Hematopoietic multipotent progenitor cell treated with erythropoietin and hydrocortisone succinate and interleukin-3 and kit ligand, for 6 days (in vitro differentiated cells): ENCODE data around the gene FAM13A.

Experiments used
- DNase-seq: peaks from one replicate; pipeline ENCODE4 v3.0.0-alpha.2; 2015

FAM13A gene

GRCh38 chr4:88761342-88761741 lies 295.6 kb downstream of the FAM13A start:
- DNase-seq: no peak

DNA sequence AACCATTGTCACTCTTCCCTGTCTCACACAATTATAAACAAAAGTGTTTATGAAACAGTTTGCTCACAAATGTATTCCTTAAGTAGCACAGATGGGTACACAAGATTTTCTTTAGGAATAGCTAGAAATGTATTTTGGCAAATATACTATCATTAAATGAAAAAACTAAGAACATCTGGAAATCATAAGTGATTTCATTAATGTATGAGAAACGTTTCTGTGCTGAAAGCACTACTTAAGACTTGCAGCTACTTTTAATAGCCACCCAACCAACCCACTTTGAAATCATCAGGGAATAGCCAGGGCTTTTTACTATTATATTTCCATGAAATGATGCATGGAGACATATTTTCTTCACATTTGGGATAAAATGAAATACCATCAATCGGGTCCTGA lies 297.1 kb downstream of the FAM13A start:
- DNase-seq: no peak

DNA sequence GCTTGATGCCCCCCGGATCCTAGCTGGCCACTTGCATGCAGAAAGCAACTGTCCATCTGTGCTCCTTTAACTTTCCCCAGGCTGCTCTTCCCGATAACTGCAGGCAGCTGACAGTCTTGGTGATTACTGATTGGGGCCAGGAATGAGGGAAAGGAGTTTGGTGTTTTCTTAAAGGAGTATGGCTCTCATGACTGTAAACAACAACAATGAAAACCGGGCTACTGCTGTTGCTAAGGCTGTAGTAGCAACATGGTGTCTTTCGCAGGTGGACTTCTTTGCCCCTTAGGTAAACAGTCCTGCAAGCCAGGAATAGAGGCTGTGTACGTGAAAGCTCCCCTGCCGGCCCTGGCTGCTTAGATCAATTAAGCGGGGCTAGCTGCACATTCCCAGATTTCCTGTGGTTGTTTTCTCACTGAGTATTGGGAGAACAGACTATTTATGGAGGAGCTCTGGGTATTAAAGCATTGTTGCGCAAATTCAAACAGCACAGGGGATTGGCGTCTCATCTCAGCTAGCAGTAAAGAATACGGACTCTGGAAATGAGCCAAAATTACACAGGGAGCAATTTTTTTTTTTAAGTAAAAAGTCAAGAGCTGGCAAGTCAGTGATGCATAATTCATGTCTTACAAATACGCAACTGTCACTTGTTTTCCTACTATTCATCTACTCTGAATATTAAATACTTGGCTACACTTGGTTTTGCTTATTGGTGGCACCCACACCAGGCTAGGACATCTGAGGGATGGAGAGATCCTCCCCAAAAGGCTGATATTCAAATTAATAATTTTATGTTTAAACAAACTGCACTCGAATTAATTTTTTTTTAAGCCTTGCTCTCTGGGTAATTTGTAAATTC lies 297.7 kb downstream of the FAM13A start:
- no peak for DNase-seq

GRCh38 chr4:88758264-88758663 lies 298.7 kb downstream of the FAM13A start:
- DNase-seq: no peak

- DNase-seq: no peak
Observed at GRCh38 chr4:88757776-88758175, 299.2 kb downstream of the FAM13A start.

DNA sequence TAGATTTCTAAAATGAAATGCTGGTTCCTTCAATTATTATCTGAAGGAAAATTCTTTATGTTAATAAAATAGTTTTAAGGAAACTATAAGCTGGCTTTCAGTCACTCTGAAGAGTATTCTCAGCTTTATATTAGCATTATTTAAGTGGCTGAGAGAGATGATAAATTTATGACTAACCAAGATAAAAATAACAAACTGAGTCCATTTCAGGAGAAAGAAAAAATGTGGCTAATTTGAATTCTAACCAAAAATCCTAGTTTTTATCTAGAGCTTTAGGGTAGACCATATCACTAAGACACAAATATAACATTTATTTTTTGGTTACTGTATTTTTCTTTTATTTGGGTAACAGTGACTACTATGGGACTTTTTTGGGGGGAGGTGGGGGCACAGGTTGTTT lies 299.9 kb downstream of the FAM13A start:
- no peak for DNase-seq

DNA sequence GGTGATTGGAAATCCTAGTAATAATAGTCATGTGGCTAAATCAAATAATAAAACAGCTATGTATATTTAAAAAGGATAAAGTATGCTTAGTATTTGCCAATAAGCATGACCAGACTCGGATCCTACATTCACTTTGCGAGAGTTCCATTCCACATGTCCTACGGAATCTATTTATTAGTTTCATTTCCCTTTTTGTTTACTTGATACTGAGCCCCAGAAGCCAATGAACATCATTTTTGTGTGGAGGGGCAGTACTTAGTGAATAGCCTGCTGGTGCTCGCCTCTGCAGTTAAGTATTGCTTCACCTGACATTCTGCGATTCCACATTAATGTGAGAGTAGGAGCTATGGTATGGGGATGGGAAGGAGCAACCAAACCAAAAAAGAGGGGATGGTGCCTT lies 300.8 kb downstream of the FAM13A start:
- no peak for DNase-seq

GRCh38 chr4:88755454-88755853 lies 301.5 kb downstream of the FAM13A start:
- DNase-seq: no peak

DNA sequence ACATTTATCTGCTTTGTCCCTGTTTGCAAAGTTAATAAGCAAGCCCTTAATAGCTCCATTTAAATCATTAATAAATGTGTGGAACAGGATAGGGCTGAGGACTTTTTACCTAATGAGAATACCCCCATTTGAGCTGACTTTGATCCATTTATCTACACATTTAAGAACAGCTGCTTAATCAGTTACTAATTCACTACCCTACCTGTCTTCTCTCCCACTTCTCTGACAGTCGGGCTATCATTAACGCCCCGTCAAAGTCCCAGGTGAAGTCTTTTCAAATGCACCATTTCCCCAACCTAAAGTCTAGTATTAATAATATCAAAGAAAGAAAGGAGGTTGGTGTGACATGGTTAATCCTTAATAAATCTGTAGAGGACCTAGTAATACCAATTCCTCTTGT lies 302.2 kb downstream of the FAM13A start:
- DNase-seq: no peak

GRCh38 chr4:88753658-88754571 lies 303.1 kb downstream of the FAM13A start:
- DNase-seq: no peak

DNA sequence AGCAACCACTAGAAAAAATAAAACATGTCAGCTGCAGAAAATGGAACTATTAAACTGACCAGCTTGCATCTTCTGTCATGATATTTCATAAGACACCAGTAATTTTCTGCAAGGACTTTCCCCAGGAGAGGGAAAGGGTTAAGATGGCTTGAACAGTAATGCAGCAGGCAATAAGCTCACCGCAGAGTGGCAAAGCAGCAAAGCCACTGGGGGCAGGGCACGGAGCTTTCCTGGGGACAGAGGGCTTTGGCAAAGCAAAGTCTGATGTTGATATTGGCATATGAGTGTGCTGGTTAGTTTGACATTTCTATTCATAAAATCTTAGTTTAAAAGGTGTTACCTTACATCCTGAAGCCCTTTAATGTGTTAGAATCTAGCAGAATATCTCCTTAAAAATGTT lies 304.2 kb downstream of the FAM13A start:
- DNase-seq: no peak

DNA sequence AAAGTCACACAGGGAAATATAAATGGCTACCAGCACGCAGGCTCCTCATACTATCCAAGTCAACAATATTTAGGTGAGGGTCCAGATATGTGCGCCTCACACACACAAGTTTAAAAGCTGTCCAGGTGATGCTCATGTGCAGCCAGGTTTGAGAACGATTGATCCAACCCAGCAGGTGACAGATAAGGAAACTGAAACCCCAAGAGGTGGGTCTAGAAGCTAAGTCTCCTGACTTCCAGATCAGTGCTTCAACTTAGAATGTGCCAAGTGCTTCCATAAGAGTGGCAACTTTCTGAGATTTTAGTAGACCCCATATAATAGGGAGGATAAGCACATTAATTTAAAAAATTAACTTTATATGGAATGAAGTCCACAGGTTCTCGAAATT lies 304.9 kb downstream of the FAM13A start:
- DNase-seq: no peak

DNA sequence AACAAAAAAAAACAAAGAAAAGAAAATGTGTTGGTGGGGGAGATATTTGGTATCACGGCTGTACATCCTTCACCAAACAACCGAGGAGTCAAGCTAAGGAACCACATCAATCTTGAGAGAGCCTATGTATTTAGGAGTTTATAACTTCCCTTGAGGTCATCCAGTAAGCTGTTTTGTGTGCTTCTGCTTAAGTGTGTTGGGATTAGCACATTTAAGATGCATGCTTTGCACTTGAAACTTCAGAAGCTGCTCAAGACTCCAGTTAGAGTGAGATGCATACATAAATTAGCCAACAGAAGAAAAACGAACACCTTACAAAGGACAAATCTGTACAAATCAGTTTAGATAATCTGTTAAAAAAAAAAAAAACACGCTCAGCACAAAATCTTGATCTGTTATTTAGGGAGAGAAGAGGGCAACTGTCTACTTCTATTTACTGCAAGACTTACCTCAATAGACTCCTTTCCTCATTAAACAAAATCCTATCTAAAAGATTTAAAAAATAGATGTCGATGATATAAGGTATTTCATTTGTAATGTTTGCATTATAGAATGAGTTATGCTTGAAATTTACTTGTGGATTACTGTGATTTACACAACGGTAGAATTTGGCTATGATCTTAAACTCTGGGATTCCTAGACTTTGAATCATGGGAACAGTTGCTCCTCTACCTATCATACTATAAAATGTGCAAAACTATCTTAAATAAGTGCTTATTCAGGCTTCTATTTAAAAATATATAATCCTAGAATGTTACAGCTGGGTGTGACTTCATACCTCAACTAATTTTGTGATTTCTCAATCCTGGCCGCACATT lies 305.5 kb downstream of the FAM13A start:
- DNase-seq: no peak

DNA sequence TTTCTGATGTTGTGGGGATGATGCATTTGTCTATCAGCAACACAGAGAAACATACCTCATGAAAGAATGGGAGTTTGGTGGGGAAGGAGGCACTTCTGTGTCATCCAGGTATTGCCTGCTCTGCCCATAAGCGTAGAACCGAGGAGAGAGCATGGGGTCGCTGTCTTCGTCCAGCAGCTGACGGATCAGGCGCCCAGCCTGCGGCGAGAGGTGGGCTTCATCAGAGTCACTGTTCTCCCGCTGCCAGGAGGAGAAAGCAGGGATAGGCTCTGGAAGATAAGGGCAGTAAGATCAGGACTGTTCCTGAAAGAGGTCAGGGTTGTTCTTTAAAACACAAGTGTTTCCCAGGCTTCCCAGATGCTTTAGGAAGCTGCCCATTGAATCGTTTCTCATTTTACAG lies 306.6 kb downstream of the FAM13A start:
- DNase-seq: no peak

DNA sequence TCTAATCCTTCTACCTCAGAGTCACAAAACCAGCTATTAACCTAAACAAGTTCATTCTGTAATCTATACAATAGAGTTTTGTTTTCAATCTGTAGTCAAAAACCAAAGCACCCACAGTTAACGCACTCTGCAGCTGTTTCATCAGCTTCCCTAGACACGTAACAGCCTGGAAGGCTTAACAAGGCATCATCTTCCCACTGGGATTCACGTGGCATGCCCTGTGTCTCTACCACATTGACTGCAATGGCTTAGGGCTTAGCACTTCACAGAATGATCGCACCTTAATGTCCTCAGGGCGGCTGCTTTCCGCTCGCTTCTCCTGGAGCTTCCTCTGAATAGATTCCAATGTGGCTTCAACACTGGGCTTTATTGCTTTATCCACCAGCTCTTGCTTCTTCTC lies 309.6 kb downstream of the FAM13A start:
- no peak for DNase-seq

DNA sequence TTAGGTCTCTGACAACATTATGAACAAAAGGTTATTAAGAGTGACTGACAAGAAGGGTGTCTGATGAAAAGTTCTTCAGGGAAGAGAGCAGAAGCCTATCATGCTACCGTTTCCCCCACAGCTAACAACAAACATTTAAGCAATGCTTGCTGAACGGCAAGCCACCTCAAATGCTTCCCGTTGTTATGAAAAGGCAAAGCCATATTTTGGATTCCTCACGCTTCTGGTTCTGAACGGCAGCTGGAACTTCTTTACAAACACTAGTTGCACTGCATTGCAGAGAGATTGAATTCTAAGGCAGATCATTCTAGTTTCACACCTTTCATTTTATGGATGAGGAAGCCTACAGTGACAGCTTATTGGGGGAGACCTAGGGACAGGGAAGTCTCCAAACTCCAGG lies 310.8 kb downstream of the FAM13A start:
- DNase-seq: no peak

DNA sequence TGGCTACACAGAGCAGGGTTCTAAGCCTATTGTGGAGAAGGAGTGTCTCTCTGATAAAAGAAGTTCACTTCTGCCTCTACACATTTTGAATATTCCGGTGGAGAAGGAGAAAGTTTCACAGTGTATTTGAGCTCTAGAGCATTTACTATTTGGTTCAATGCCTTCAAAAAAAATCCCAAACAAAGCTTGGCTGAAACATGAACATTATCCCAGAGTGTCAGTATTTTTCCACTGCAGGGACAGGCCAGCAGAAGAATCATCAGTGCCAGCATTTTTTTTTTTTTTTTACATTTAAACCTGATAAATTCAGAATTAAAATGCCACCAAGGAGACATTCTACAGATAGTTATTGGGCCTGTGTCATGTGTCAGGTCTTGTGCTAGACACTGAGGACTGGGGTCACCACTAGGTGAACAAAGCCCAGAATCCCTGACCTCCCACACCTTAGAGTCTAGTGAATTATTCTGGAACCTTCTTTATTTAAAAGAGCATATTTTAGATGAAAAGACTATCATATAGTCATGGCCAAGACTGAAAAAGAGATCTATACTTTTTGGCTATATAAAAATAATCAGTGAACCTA lies 311.3 kb downstream of the FAM13A start:
- DNase-seq: no peak

DNA sequence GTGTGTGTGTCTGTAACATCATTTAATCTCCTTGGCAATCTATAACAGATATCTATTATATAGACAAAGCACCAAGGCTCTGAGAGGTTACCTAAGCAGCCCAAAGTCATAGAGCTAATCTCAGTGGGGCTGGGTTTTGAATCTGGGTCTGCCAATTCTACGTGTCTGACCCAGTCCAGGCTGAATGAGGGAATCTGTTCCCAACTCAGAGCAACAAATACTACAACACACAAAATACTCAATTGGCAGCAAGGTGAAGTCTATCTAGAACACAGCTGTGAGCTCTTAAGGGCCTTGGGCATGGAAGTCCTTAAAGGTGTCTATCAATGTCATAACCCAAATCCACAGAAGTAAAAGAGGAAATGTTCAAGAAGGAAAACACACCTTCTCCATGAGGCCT lies 311.8 kb downstream of the FAM13A start:
- DNase-seq: no peak

DNA sequence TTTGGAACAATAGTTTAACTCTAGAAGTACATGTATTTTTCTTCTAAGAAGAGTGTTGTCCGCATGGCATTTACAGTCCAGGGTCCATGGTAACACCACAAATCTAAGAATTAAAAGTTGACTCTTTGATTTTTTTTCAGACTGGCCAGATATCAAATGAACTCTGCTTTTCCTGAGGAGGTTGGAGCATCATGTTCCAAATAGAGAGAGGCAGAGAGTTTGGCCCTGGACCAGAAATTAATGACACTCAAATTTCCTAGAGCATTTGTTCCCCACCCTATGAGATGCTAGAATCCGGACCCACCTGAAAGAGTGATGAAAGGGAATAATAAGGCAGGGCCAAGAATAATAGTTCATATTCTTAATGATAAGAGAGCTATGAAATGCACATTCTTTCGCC lies 312.4 kb downstream of the FAM13A start:
- DNase-seq: no peak

DNA sequence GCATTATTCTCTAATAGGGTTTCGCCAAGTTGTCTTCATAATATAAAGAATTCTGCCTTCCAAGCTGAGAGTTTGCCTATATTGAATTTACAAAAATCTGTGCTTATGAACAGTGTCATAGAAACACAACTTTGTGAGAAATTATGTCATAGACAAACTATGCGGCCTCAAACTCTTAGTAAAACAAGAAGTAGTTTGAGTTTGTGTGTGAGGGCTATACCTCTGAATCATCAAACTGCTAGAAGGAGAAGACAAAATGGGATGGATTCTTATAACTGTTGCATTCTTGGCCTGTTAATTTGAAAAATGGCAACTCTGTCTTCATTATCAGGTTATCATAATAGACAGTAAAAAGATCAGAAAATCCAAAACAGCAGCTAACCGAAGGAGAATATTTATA lies 313.3 kb downstream of the FAM13A start:
- DNase-seq: no peak

DNA sequence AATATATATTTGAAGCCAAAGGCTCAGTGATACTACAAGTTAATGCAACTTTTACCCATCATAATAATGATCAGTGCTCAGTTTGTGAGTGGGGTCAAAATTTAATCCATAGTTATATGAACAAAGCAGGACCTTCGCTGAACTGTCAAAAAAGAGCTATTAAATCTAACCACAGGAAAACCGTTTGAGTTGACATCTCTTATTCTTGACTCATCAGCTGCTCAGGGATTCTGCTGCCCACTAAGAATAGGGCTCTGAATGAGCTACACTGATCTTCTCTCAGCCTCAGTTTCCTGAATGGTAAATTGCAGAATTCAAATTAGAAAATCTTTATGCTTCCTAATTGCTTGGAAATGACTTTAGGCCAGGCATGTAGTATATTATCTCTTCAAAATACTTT lies 314.4 kb downstream of the FAM13A start:
- DNase-seq: no peak

- no peak for DNase-seq
Observed at GRCh38 chr4:88738180-88738579, 318.8 kb downstream of the FAM13A start.
